SU-DHL-6 (cell line): ENCODE data around the gene RUSC2.

Experiments
- EZH2phosphoT487 ChIP-seq: fragments of 200-600 bp; sonication (generic), shearing (Covaris generic); conservative IDR thresholded peaks from 2 replicates; pipeline ENCODE4 v1.6.1; 2018; ENCODE audit warnings: mild to moderate bottlenecking, antibody characterized with exemption, low read length, moderate library complexity, mixed read lengths
- TF ChIP-seq, protein P1 (sequence below): fragments of 200-600 bp; sonication (generic); IDR thresholded peaks from one replicate; pipeline ENCODE4 v1.5.1; 2017; ENCODE audit warnings: antibody characterized with exemption, mild to moderate bottlenecking, low read length, moderate library complexity; ENCODE audit not compliant: insufficient read depth, poor library complexity, severe bottlenecking

DNA sequence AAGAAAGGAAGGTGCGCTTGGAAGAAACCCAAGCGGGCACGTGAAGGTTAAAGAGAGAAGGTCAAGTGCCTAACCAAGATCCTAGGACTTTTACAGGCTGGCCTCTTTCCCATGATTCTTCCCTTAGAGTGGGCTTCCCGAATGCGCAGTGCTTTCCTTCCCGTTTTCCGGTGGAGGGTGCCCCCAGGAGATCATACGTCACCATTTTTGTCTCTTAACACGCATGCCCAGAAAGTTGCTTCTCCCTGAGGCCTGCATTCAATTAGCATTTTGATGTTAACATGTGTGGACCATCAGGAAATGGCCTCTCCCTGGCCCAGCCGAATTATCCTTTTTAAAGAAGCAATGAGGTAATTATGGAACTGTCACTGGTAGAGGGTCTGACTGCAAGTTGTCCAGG, 1.9 kb upstream of the RUSC2 start:
- TF ChIP-seq, protein P1, sequence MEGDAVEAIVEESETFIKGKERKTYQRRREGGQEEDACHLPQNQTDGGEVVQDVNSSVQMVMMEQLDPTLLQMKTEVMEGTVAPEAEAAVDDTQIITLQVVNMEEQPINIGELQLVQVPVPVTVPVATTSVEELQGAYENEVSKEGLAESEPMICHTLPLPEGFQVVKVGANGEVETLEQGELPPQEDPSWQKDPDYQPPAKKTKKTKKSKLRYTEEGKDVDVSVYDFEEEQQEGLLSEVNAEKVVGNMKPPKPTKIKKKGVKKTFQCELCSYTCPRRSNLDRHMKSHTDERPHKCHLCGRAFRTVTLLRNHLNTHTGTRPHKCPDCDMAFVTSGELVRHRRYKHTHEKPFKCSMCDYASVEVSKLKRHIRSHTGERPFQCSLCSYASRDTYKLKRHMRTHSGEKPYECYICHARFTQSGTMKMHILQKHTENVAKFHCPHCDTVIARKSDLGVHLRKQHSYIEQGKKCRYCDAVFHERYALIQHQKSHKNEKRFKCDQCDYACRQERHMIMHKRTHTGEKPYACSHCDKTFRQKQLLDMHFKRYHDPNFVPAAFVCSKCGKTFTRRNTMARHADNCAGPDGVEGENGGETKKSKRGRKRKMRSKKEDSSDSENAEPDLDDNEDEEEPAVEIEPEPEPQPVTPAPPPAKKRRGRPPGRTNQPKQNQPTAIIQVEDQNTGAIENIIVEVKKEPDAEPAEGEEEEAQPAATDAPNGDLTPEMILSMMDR = no peak
- no peak for TF ChIP-seq EZH2phosphoT487
